NCI-H82 (cell line): ENCODE data around the gene RBMS1.

Experiments
- DNase-seq: peaks from one replicate; lab custom pipeline; 2025; lab: John Stamatoyannopoulos, UW

The RBMS1 gene

DNA sequence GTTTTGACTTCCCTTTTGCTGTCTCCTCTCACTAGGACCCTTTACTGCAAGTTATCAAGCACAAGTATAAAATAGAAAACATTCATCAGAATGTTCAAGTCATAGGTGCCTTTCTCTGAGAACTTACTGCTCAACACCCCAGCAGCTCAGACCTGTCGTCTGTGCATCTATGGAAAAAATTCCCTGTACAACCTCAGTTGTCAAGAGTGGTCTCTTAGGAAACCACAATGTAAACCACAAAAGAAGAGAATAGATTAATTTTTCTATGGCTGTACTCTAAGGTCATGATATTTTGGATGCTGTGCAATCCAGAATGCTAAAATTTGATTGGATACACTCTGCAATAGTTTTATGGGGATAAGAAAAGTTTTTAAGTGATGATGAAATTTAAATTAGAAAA is 84.1 kb downstream of the RBMS1 start:
- no peak for DNase-seq

DNA sequence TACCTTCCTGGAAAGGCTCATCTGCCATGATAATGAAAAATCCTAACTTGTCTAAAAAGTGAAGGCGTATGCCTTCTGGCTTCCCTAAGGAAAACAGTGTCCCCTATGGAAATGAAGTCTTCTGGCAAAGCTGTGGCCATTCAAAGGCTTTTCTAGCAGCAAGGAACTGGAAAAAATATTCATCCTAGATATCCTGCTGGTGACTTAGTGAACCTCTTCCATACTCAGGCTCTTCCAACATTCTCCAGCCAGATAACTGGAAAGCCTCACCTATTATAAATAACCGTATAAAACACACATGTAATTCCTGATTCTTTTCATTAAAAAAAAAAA is 84.7 kb downstream of the RBMS1 start:
- no peak for DNase-seq

DNA sequence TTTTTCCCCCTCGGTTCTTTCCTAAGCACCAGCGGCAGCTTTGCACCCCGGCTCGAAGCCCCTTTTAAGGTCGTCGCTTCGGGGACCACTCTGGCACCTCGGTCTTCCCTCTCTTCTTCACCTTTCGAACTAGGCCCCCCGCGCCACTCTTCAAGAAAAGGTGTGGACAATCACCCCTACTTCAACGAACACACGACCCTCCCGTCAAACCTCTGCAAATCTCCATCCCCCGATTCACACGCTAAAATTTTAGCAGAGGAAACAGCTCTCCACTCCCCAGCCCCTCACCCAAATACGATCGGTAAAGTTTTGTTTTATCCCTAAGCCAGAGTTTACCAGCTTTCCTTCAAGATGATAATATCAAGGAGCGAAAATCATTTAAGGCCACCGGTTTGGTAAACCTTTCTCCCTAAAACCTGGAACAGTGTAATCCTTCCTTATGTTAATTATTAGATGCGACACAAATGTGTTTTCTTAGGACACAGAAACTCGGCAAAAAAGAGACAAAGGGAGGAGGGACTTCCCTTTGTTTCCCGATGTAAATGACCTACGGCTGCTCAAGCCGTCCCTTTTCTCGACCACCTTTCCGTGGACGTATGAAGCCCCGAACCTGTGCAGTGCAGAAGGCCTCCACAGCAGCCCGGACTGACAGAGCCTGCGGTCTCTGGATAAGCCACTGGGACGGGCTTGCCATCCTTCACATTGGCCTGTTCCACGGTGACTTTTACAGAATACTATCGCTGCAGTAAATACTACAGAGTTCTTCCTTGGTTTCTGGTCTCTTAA is 85.2 kb downstream of the RBMS1 start:
- peak; percentile 54 for DNase-seq

DNA sequence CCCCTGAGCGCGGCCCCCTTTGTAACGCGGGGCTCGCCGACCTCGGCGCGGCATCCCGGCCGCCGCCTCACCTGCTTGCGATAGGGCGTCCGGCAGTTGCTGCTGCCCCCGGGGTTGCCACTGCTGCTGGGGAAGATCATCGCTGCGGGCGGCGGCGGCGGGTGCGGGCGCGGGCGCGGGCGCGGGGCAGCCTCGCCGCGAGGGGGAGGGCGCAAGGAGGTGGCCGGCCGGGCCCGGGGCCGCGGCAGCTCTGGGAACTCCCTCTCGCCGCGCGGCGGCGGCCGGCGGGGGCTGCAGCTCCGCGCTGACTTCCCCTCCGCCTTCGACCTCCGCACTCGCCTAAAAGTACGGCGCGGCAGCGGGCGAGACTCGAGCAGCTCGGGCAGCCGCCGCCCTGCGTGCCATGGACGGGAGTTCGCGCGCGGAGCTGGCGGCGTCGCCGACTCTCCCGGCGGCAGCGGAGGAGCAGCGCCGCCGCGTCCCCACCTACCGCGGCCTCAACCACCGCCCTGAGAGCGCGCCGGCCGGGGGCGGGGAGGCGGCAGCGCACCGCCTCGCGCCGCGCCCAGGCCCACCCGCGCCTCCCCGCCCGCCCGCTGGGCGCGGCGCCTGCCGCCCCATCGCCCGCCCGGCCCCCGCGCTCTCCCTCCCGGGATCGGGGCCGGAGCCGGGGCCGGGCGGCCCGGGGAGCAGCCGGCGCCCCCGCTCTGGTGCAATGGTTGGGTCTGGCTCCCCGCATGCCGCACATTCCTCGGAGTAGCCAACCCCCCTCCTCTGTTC is 86.0 kb downstream of the RBMS1 start:
- DNase-seq = peak; percentile 57

DNA sequence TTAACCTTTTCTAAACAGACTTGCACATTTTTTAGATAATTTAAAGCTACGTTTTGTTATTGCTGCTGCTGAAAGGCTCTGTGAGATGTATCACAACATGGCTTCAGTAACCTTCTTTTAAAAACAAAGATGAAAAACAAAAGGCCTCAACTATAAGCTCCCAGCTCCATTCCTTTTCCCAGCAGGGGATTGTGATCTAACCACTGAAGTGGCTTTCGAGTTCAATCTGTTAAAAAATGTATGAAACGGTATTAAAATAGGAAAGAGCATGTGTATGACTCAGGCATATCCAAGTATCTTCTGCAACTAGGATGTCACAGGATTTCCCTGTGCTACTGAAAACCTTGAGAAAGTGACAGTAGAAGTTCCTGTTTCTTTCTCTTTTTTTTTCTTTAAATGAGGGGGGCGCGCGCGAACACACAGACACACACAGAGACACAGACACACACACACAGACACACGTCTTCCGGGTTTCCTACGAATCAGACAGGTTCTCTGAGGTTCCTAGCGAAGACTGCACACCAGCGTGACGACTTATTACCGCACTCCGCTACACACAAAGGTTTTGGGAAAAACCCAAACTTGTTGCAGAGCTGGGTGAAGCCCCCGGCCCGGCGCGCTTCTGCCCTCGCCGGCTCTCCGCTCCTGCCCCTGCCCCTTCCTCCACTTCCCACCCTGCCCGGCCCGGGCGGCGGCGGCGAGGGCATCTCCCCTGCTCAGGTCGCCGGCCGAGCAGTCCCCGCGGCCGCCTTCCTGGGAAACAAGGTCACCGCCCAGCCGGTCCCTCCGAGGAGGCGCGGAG is 86.8 kb downstream of the RBMS1 start:
- DNase-seq = peak; percentile 62

DNA sequence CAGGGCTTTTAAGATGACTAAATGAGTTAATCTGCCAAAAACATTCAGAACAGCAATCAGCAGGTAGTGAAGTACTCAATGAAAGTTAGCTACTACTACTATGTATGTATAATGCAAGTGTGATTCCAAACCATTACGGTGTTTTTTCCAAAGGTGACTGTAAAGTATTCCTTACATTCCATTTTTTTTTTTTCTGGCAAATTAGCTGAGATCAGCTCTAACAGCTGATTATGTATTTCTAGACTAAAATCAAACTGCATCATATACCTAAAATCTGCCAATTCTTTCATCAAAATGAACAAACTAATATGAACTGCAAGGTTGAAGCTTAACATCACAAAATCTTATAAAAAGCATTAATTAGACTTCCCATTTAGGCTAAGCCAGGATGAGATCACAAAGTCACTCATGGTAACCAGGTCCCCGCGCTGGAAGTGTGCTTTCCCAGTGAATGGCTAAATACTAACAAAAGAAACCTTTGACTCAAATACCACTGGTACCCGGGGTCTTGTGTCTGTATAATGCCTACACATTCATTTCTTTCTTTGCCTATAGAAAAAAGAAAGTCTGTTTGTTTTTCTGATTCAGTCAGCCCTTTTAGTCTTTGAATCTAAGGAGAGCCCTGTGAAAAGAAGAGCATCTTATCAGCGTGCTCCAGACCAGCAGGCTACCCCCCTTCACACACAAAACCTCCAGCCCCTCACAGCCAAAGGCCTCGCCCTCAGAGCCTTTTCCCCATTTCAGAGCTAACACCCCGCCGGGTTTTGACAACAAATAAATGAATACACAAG is 88.3 kb downstream of the RBMS1 start:
- DNase-seq = no peak

DNA sequence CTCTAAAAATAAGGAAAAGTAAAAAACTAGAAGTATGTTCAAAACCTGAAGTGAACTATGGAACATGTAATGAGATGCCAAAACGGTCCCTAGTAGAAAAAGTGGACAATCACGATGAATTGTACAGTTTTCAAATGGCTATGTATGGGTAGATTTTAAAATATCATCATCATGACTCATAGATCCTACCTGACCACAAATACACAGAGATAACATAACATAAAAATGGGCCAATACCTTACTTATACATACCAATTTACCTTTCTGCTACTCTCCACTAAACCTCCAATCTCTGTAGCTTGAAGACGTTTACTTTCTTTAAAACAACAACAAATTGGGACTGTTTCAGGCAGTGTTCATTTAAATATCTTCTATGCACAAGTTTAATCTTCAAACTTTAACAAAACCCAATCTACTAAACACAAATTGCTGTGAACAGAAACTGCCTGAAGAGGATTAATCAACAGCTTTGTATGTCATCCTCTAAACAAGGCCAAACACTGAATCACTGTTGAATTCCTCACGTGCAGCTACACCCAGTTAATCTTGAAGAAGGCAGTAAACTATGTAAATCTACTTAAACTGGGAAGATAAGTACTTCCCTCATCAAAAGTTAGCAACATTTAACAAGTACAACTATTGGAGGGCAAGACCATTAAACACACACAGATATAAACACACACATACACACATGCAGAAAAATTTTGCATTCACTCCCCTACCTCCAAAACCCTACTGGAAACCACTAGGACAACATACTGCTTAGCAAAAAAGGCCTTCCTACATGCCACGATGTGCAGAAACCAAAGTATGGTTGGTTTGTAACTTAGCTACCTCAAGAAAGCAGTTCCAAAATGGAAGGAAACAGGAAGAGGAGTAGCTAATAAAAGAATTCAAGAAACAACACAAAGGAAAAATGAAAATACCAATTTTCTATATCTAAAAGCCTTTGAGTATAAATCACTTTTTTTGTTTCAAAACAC is 90.3 kb downstream of the RBMS1 start:
- peak; percentile 44 for DNase-seq

DNA sequence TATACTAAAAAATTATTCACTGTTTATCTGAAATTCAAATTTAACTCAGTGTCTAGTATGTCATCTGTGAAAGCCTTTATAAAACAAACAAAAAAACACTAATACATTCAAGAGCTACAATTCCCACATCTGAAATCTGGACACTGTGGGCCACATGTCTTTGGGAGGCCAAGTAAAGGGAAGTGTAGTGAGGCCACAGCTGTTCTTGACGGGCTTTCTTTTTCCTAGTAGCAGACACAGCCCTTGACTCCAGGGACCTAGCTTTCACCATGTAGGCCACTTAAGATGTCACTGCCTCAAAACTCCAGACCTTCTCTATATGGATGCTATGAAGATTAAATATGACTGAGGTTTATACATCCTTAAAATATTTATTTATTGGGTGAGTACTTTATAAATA is 91.1 kb downstream of the RBMS1 start:
- no peak for DNase-seq

DNA sequence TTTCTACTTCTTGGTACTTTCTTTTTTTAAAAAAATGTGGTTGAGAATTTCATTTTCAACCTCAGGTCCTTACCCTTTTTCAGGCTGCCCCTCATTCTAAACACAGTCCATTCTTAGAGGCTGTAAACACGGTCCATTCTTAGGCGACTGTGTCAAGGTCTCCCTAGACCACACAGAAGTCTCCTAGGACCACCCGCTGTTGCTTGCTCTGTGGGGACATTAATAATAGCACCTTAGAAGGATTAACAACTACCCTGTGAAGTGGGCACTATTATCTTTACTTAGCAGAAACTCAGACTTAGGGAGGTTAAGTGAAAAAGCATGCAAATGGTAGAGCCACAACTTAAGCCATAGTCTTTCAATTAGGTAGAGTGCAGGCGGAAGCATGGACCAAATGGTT is 91.7 kb downstream of the RBMS1 start:
- DNase-seq = no peak

DNA sequence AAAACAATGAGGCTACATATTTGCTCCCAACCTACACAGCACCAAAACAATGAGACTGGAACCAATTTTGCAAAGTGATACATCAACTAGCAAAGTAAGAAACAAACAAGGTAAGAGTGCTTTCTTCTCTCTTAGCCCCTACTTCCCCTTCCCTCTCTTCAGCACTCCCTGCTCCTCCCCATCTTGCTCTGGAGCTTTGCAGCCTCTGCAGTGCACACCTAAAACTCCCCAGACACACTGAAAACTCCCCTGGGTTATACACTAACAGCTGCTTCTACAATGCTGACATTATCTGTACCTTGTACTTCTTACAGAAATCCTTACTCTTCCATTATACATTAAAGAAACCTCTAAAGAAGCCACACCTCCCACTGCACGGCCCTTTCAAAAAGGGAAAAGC is 93.7 kb downstream of the RBMS1 start:
- DNase-seq = no peak

DNA sequence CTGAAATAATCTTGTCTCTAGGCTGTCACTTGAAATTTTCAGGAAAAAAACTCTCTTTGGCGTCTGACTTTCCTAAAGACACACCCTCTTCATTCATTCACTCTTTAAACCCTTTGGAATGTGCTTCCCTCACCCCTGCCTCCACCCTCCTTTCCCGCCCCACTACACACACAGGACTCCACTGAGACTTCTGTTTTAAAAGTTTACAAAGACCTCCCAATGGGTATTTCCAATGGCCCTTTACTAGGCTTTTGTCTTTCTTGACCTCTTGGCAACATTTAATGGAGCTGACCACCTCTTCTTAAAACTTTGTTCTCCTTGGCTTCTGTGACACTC is 96.1 kb downstream of the RBMS1 start:
- DNase-seq = no peak

DNA sequence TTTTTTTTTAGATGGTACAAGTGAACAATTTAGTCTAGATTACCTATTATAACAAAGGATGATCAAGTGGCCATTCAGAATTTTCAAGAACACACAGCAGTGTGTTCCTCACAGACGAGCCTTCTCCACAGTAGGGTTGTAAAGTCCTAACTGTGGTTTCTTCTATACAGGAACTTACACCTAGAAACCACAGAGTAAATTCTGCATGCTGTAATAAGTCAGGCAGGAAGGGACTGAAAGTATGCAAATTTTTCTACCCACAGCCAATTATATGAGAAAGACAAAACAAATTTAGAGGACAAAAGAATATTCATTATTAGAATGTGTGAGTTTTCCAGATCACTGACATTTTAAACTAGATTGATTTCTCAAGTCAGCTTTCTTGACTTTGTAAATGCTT is 99.5 kb downstream of the RBMS1 start:
- no peak for DNase-seq

DNA sequence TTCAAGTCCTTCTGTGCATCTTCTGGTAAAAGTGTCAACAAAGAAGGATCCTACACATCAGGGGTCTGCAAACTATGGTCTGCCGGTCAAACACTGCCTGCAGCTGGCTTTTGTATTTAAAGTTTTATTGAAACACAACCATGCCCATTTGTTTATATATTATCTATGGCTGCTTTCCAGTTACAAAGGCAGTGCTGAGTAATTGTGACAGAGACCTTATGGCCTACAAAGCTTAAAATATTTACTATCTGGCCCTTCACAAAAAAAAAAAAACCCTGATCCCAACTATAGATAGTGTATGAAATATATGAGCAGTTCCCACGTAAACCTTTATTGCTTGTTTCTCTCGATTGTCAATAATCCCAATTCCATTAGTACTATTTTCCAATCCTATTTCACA is 101.4 kb downstream of the RBMS1 start:
- DNase-seq = no peak

DNA sequence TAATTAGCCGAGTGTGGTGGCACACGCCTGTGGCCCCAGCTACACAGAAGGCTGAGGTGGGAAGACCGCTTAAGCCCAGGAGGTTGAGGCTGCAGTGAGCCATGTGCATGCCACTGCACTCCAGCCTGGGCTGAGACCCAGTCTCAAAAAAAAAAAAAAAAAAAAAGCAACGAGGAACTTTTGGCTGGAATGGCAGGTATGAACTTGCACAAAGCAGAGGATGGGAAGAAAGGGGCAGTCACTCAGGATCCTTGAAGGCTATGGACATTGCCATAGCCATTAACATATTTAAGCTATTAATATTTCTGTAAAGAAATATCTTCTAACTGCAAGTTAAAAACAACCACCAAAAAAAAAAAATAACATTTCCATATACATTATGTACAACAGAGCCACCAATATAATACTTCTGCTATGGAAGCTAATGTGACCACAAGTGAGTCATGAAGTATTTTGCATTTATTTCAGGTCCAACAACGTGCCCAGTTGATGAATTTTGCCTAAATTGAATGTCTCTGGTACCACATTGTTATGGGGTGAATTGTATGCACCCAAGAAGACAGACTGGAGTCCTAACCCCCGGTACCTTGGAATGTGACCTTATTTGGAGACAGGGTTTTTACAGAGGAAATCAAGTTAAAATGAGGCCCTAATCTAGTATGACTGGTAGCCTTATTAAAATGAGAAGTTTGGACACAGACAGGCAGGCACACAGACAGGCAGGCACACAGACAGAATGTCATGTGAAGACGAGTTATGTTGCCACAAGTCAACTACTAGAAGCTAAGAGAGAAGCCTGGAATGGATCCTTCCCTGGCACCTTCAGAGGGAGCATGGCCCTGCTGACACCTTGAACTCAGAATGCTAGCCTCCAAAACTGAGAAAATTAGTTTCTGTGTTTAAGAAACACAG is 102.8 kb downstream of the RBMS1 start:
- no peak for DNase-seq

DNA sequence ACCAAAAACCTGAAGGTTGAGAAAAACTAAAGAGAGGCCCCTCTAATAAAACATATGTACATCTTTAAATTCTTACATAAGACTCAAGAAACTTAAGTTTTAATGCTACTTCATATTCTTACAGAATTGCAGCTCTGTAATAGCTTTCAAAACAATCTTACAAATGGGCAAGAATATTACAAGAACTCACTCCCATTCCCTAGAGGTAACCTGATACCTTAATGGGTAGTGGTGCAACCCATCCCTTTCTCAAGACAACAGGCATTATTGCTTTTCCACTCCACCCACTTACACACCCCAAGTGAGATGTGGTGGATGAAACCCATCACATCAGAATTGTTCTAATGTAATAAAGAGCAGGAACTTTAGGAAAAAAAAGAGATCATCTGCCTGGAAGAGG is 103.7 kb downstream of the RBMS1 start:
- no peak for DNase-seq

DNA sequence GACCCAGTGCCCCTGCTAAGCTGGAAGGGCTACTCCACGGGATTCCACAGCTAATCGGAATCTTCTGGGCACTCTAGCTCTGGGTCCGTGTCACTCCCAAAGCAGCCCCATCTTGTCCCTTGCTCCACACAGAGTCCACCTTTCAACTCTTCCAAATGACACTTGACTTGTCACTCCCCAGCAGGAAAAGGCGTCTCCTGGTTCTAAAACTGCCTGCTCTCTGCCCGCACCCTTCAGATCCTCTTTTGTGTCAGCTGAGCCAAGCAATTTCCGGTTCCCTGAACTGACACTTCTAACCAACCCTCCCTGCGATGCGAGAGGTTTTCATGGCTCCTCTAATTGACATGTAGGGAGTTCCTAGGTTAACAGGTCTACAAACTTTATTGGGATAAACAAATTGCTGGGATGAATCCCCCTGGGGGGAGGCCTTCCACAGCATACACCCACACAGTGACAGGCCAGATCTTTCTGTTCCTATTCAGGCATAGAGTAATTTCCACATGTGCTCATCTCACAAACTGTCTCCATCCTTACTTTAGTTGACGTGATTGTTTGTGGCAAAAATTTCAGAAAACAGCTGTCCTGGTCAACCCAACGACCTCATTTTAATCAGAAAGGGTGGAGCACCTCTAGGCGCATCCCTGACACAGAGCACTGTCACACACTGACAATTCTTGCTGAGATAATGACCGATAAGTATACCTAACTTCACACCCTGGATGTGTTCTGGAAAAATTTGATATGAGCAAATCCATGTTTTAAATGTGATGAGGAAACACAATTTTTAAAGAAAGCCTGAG is 104.9 kb downstream of the RBMS1 start:
- DNase-seq = no peak

DNA sequence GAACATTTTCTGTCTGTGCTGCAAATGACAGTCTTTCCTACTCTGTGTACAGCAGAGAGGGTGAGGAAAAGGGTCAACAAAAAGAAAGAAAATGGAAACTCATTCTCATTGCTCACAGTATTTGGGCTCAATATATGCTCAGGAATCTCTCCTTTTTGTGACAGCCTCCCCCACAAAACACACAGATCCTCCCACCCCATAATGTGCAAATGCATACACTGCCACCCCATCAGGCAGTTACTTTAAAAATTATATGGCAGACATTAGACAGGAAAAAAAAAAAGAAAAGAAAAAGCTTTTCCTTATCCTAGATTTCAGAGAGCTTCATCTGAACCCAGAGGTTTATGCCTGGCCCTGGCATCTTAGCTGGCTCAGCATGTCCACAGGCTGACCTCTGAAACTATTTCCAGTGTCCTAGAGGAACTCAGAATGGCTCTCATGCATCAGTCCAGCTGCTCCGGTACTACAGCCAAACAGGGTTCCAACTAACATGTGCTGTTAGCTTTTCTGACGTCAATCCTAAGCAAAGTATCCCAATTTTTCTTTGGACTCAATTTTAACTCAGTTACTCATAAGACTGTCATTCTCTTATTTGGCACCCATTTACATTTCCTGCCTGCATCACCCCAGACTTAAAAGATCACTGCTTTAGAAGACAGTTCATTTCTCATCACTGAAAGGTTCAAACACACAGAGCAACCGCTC is 105.9 kb downstream of the RBMS1 start:
- DNase-seq = no peak

DNA sequence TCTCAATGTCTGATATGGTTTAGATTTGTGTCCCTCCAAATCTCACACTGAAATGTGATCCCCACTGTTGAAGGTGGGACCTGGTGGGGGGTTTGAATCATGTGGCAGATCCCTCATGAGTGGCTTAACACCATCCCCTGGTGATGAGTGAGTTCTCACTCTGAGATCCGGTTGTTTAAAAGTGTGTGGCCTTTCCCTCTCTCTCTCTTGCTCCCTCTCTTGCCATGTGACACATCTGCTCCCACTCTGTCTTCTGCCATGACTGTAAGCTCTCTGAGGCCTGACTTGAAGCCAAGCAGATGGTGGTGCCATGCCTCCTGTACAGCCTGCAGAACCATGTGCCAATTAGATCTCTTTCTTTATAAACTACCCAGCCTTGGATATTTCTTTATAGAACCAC is 108.8 kb downstream of the RBMS1 start:
- DNase-seq = no peak
